GM10266 (cell line): Measurements from ENCODE around the gene PKD1L1.
A peak's percentile ranks its signal among the peaks of the same experiment; 100 is the strongest.

ENCODE experiments used
- DNase-seq: peaks from one replicate; pipeline ENCODE4 v3.0.0; 2012; ENCODE audit errors: extremely low spot score
- CTCF ChIP-seq: IDR thresholded peaks from 2 replicates; pipeline ENCODE4 v1.5.1; 2012; ENCODE audit warnings: mild to moderate bottlenecking, low read depth; ENCODE audit not compliant: control insufficient read depth, insufficient read depth; ENCODE audit errors: missing control alignments

PKD1L1 gene

DNA sequence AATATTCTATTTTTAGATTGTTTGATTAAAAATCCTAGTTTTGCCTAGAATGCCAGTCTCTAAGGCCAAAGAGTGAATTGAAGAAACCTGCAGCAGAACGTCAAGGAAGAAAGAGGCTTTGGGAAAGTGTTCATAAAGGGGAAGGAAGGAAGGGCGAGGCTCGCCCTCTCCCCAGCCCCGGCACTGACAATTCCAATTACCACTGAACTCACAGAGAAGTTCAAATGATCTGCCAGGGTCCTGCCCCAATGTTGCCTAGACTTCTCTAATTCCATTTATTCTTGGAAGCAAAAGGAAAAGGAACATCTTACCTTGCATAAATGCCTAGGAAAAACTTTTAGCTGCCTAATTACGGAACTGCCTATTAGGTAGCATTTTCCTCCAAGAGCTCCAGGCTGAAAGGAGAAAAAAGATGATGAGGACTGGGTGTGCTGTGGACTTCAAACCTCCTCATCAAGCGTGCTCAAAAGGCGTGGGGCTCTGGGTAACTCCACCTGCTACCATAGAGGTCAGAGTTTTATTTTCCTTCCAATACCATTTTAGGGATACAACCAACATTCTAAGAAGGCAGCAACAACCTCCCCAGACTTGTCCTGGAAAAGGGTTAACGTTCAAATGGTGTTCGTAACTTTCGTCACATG is 134.5 kb downstream of the PKD1L1 start:
- DNase-seq = no peak
- no peak for TF ChIP-seq CTCF

DNA sequence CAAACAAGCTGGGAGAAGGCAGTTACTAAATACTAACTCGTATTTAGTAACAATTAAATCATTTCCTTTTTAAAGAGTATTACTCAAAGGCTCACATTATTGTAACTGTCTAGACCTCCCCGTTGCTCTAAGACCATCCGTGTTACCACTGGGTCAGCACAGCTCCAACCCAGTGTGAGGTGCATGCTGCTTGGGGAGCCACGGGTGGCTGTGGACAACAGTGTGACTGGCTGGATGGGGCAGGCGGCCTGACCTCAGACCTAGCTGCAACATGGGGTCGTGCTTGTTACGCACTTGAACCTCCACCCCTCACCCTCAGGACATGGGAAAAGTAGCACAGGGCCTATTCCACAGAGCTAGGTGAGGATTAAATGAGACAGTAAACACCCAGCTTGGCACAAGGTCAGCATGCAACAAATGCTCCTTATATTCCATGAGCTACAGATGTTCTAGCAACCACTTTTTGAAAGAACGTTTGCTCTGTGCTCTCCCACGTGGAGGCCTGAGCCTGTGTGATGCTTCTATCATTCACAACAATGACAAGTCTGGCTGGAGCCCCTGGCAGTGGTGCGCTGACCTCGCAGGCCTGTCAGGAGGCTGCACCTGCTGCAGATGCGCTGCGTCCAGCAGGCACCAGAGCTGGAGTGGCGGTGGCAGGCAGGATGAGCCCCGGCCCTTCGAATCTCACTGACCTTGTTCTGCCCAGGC is 135.7 kb downstream of the PKD1L1 start:
- no peak for DNase-seq
- no peak for TF ChIP-seq CTCF

DNA sequence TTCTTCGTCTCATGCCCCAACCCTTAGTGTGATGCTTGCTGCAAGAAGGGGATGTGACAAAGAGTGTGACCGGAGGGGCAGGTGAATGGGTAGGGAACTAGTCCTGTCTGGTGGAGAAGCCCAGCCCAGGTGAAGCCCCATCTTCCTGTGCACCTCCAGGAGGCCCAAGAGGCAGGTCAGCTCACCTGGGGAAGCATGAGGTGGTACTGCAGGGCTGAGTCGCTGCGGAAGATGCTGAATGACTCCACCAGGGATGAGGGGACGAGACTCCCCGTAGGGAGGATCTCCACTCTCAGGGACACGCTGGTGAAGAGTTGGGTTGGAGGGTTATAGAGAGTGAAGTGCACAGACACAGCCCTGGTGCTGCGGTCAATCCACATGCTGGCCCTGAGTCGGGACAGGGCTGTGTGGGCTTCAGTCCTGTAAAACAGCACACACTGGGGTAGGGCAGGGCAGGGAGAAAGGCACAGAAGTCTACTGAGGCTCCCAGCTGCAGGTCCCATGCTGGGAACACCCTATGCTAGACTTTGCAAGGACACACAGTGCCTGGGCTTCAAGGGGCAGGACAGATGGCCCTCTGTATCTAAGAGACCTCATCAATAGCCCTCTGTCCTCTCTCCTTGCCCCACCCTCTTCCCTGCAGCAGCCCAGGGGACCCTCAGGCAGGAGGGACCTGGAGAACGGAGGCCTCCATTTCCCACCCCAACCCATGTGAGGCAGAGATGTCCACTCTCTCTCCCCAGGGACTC is 136.5 kb downstream of the PKD1L1 start:
- no peak for TF ChIP-seq CTCF

DNA sequence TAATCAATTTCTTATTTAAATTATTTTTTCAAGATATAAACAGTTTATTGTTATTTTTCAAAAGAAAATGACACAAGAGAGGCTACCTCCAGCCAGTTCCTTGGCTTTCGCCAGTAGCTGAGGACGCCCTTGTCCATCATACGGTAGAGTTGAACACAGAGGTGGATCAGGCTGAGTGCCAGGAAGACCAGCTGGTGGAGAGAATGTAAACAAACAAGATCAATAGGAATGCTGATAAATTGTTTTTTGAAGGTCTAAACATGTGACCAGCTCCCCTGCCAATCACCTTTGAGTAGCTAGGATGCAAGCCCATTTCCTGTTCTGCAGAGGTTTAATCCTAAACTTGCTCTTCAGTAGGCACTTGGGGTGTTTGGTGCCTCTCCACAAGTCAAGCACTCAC is 138.9 kb downstream of the PKD1L1 start:
- no peak for TF ChIP-seq CTCF

More for the DNA sequence above, 136.5 kb downstream of the PKD1L1 start:
- no peak for DNase-seq

DNA sequence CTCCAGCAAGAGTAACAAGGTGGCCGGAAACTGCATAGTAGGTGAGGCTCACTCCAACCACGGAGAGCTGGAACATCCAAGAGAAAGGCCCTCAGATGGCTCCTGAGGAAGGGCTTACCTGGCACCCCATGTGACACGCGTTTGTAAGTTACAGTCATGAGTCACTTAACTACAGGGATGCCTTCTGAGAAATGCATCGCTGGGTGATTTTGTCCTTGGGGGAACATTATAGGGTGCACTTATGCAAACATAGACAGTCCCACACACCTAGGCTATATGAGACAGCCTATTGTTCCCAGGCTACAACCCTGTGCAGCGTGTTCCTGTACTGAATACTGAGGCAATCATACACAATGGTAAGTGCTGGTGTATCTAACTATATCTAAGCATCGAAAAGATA is 139.9 kb downstream of the PKD1L1 start:
- no peak for DNase-seq
- TF ChIP-seq CTCF = no peak

More for the DNA sequence above, 138.9 kb downstream of the PKD1L1 start:
- DNase-seq = no peak

GRCh38 chr7:47807756-47808155 is 140.5 kb downstream of the PKD1L1 start:
- DNase-seq = peak; percentile 24
- peak; percentile 28 for TF ChIP-seq CTCF
